LNCaP clone FGC (cell line): ENCODE data around the gene ASPN.

Experiments used
- DNase-seq: peaks from one replicate; pipeline ENCODE4 v3.0.0-alpha.2; 2011; ENCODE audit warnings: low read depth
- H3K4me3 ChIP-seq: 2 replicates; pipeline ENCODE4 v1.5.1; 2011; ENCODE audit warnings: mild to moderate bottlenecking, low read depth, low read length, control low read depth
- CTCF ChIP-seq: IDR thresholded peaks from 2 replicates; pipeline ENCODE4 v1.5.1; 2012; ENCODE audit warnings: mild to moderate bottlenecking; ENCODE audit not compliant: control insufficient read depth, insufficient read depth; ENCODE audit errors: extremely low read depth

The ASPN gene

GRCh38 chr9:92408747-92409478 is 73.4 kb downstream of the ASPN start:
- H3K4me3 ChIP-seq = no peak overlapping the region
- no peak for DNase-seq
- no peak for TF ChIP-seq CTCF

- TF ChIP-seq CTCF = no peak
- H3K4me3 ChIP-seq = no peak overlapping the region
- DNase-seq = no peak
These were observed 74.5 kb downstream of the ASPN start for GRCh38 chr9:92407818-92408217.

- no peak for DNase-seq
- H3K4me3 ChIP-seq = no peak overlapping the region
- no peak for TF ChIP-seq CTCF
These were observed 75.8 kb downstream of the ASPN start for GRCh38 chr9:92406477-92406876.
